Common myeloid progenitor, CD34-positive (primary cell): Measurements from ENCODE around the gene ST3GAL2.
"Not testable (repeated sequence)": the region's sequence is repeated elsewhere in the genome, so short reads cannot be mapped to it uniquely, and the experiment has no call there.

Source experiments
- CTCF ChIA-PET: fragments of 350-600 bp; sonication (Branson Sonifier 250); formaldehyde crosslinking; loops from one replicate; lab custom pipeline; 2021; ENCODE audit warnings: antibody characterized with exemption; lab: Charles Lee
- POLR2A ChIA-PET: fragments of 350-600 bp; sonication (Branson Sonifier 250); formaldehyde crosslinking; loops from one replicate; lab custom pipeline; 2021; ENCODE audit warnings: antibody characterized with exemption; lab: Charles Lee
- DNase-seq, 3 donors: peaks; one replicate each; pipeline versions ENCODE4 v3.0.0 to v3.0.0-alpha.2; 2013
- H3K27ac ChIP-seq, 2 experiments: 1 replicate in 1 of 2; 2 replicates in 1 of 2; pipeline ENCODE4 v1.7.0; 2013; ENCODE audit warnings: inconsistent platforms in 2 of 2, low read length in 2 of 2, mild to moderate bottlenecking in 2 of 2, low read depth in 1 of 2, moderate library complexity in 1 of 2; ENCODE audit not compliant: severe bottlenecking in 2 of 2, insufficient read depth in 1 of 2, poor library complexity in 1 of 2
- H3K27me3 ChIP-seq, 5 experiments: replicated peaks in 2 of 5; 1 replicate in 3 of 5; 2 replicates in 2 of 5; pipeline versions ENCODE4 v1.6.1 to v1.7.0; 2013; ENCODE audit warnings: low read length in 4 of 5, mild to moderate bottlenecking in 2 of 5, moderate library complexity in 2 of 5, inconsistent platforms in 1 of 5; ENCODE audit not compliant: insufficient read depth in 5 of 5, control insufficient read depth in 4 of 5
- H3K36me3 ChIP-seq, 4 experiments: 1 replicate in 2 of 4; 2 replicates in 2 of 4; pipeline versions ENCODE4 v1.6.1 to v1.7.0; 2013; ENCODE audit warnings: low read length in 3 of 4, control low read depth in 1 of 4, mild to moderate bottlenecking in 1 of 4; ENCODE audit not compliant: control insufficient read depth in 4 of 4, insufficient read depth in 4 of 4
- H3K4me1 ChIP-seq, 4 experiments: 1 replicate in 3 of 4; 2 replicates in 1 of 4; pipeline versions ENCODE4 v1.6.1 to v1.7.1; 2013; ENCODE audit warnings: low read length in 3 of 4, mild to moderate bottlenecking in 3 of 4, control low read depth in 1 of 4, inconsistent platforms in 1 of 4, moderate library complexity in 1 of 4; ENCODE audit not compliant: control insufficient read depth in 4 of 4, insufficient read depth in 4 of 4; ENCODE audit errors: control extremely low read depth in 1 of 4
- H3K4me3 ChIP-seq, 7 experiments: 1 replicate in 4 of 7; 2 replicates in 3 of 7; pipeline versions ENCODE4 v1.5.1 to v1.7.0; 2013; ENCODE audit warnings: mild to moderate bottlenecking in 7 of 7, low read length in 6 of 7, moderate library complexity in 6 of 7, inconsistent platforms in 2 of 7, low read depth in 2 of 7, control low read depth in 1 of 7; ENCODE audit not compliant: insufficient read depth in 4 of 7, control insufficient read depth in 1 of 7; ENCODE audit errors: extremely low read depth in 1 of 7
- H3K9me3 ChIP-seq, 5 experiments: 1 replicate in 4 of 5; 2 replicates in 1 of 5; pipeline versions ENCODE4 v1.6.1 to v1.7.1; 2013; ENCODE audit warnings: low read length in 4 of 5, mild to moderate bottlenecking in 2 of 5, inconsistent platforms in 1 of 5, low read depth in 1 of 5, moderate library complexity in 1 of 5; ENCODE audit not compliant: control insufficient read depth in 4 of 5, insufficient read depth in 2 of 5; ENCODE audit errors: control extremely low read depth in 1 of 5
- WGBS: methylation state at CpG from one replicate; pipeline ENCODE4 v1.1.5; 2013; ENCODE audit not compliant: insufficient coverage; 5-methylcytosine and 5-hydroxymethylcytosine counted together

ST3GAL2 gene

GRCh38 chr16:70419384-70420327, 19.2 kb downstream of the ST3GAL2 start:
- H3K27ac ChIP-seq: no peak overlapping the region
- 75% methylated on average over 12 of the region's 14 CpGs for WGBS
- no peaks in the 10 kb centered on the region for H3K9me3 ChIP-seq
- CTCF ChIA-PET: interaction anchor here (1.0 to 1.8 kb wide), 7 partner anchors 11 to 51 kb away, joined by 3 to 5 read pairs (median 4); partner anchors contain the start of gene ST3GAL2
- POLR2A ChIA-PET: interaction anchor here (1.0 kb wide), 1 partner anchor 8 kb away, joined by 3 read pairs; no protein-coding TSS in a partner anchor
- peak in 2 of 3 donors; percentile 30 to 32 for DNase-seq
- H3K4me1 ChIP-seq: peaks cover 1 to 71% (median 39%) of the 10 kb centered on the region in 4 experiments
- no peaks in the 10 kb centered on the region for H3K27me3 ChIP-seq
- peaks cover 0 to 16% (median 1%) of the 10 kb centered on the region in 4 experiments for H3K36me3 ChIP-seq
- H3K4me3 ChIP-seq: no peak overlapping the region

DNA sequence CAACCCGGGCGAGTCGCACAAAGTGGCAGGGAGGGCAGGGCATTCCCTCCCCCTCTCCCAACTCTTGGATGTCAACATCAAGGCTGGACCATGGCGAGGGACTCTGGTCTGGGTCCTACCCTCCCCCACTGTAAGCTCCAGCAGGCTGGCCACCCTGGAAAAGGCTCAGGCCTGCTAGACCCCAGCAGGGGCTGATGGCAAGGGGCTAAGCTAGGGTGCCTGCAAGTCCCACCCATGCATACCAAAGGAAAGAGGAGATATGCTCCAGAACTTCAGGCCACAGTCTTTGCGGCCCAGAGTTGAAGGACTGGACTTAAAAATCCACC, 19.9 kb downstream of the ST3GAL2 start:
- Histone ChIP-seq H3K4me3 (peak overlapping the region in 1 of 7 experiments; percentile 19), H3K27me3 (no peaks in the 10 kb centered on the region), H3K4me1 (peaks cover 1 to 67% (median 39%) of the 10 kb centered on the region in 4 experiments), H3K9me3 (no peaks in the 10 kb centered on the region), H3K27ac (no peak overlapping the region), H3K36me3 (peaks cover 0 to 14% (median 0%) of the 10 kb centered on the region in 4 experiments)
- no peak for DNase-seq
- CTCF ChIA-PET: interaction anchor here (1.0 to 1.8 kb wide), 7 partner anchors 10 to 52 kb away, joined by 3 to 5 read pairs (median 4); partner anchors contain the start of gene ST3GAL2
- 59% methylated on average over 5 of the region's 5 CpGs for WGBS
- POLR2A ChIA-PET: interaction anchor here (1.0 kb wide), 1 partner anchor 9 kb away, joined by 3 read pairs; no protein-coding TSS in a partner anchor

- H3K4me1 ChIP-seq: peaks cover 1 to 67% (median 36%) of the 10 kb centered on the region in 4 experiments
- 100% methylated on average over 1 of the region's 13 CpGs for WGBS
- no peak for DNase-seq
- peak overlapping the region in 1 of 7 experiments; percentile 19 for H3K4me3 ChIP-seq
- POLR2A ChIA-PET: interaction anchor here (1.0 kb wide), 1 partner anchor 10 kb away, joined by 3 read pairs; no protein-coding TSS in a partner anchor
- H3K27ac ChIP-seq: no peak overlapping the region
- CTCF ChIA-PET: interaction anchor here (1.1 to 2.0 kb wide), 10 partner anchors 10 to 38 kb away, joined by 3 to 9 read pairs (median 4); partner anchors contain the start of gene ST3GAL2
- H3K9me3 ChIP-seq: no peaks in the 10 kb centered on the region
- H3K36me3 ChIP-seq: peaks cover 0 to 14% (median 0%) of the 10 kb centered on the region in 4 experiments
- H3K27me3 ChIP-seq: no peaks in the 10 kb centered on the region
These were observed 20.5 kb downstream of the ST3GAL2 start for GRCh38 chr16:70418274-70418992.

DNA sequence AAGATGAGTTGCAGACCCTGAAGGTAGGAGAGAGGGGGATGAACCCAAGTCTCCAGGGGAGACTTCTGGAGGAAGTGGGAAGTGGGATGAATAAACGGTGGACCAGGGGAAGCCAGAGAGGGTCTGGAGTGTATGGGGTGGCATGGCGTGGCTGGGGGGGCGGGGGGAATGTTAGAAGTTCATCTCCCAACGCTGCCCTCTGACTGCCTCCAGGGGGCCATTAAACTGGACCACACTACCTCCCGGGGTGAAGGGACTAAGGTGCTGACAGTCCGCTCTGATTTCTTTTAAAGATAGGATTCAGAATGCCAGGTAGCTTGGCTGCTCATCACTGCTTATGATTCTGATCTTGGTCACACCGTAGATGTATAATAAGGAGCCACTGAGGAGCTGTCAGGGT, 21.2 kb downstream of the ST3GAL2 start:
- H3K36me3 ChIP-seq: peaks cover 0 to 14% (median 0%) of the 10 kb centered on the region in 4 experiments
- 76% methylated on average over 7 of the region's 7 CpGs for WGBS
- H3K27ac ChIP-seq: no peak overlapping the region
- CTCF ChIA-PET: interaction anchor here (0.9 to 2.0 kb wide), 5 partner anchors 9 to 41 kb away, joined by 3 to 9 read pairs (median 4); no protein-coding TSS in a partner anchor
- H3K27me3 ChIP-seq: no peaks in the 10 kb centered on the region
- POLR2A ChIA-PET: interaction anchor here (0.5 kb wide), 1 partner anchor 118 kb away, joined by 3 read pairs; no protein-coding TSS in a partner anchor
- DNase-seq: no peak
- H3K9me3 ChIP-seq: no peaks in the 10 kb centered on the region
- no peak overlapping the region for H3K4me3 ChIP-seq
- peaks cover 0 to 60% (median 34%) of the 10 kb centered on the region in 4 experiments for H3K4me1 ChIP-seq

- ChIA-PET CTCF (interaction anchor here (0.9 to 2.0 kb wide), 6 partner anchors 9 to 43 kb away, joined by 3 to 9 read pairs (median 4); no protein-coding TSS in a partner anchor), POLR2A (interaction anchor here (0.5 kb wide), 1 partner anchor 119 kb away, joined by 3 read pairs; no protein-coding TSS in a partner anchor)
- Histone ChIP-seq H3K27me3 (no peaks in the 10 kb centered on the region), H3K4me1 (peaks cover 0 to 53% (median 31%) of the 10 kb centered on the region in 4 experiments), H3K9me3 (no peaks in the 10 kb centered on the region), H3K27ac (no peak overlapping the region), H3K36me3 (peaks cover 0 to 14% (median 2%) of the 10 kb centered on the region in 4 experiments), H3K4me3 (no peak overlapping the region)
- no peak for DNase-seq
- 91% methylated on average over 11 of the region's 17 CpGs for WGBS
These were observed 21.9 kb downstream of the ST3GAL2 start for GRCh38 chr16:70416748-70417616.

GRCh38 chr16:70413572-70413971, 25.3 kb downstream of the ST3GAL2 start:
- CTCF ChIA-PET, POLR2A ChIA-PET, H3K27me3 ChIP-seq, DNase-seq, H3K4me3 ChIP-seq, H3K27ac ChIP-seq, H3K9me3 ChIP-seq: not testable (repeated sequence)
- peaks cover 0 to 30% (median 20%) of the 10 kb centered on the region in 4 experiments for H3K4me1 ChIP-seq
- H3K36me3 ChIP-seq: peaks cover 0 to 18% (median 3%) of the 10 kb centered on the region in 4 experiments
- WGBS: no CpG with 5 or more reads among the region's 5 CpGs
